ENCODE results near the gene STBD1. TPM values are rescaled to one million over a fixed set of nuclear protein-coding genes. Genes with fewer than 3 reads are reported as not detected.
A peak's percentile ranks its signal among the peaks of the same experiment; 100 is the strongest.
"Not testable (repeated sequence)": the region's sequence is repeated elsewhere in the genome, so short reads cannot be mapped to it uniquely, and the experiment has no call there.

The STBD1 gene
- total RNA-seq, 5 donors from 2014 or later (not counting 1 experiment from before 2014, with no cell fraction given): 0.26 to 2.2 (median 1.0) TPM

DNA sequence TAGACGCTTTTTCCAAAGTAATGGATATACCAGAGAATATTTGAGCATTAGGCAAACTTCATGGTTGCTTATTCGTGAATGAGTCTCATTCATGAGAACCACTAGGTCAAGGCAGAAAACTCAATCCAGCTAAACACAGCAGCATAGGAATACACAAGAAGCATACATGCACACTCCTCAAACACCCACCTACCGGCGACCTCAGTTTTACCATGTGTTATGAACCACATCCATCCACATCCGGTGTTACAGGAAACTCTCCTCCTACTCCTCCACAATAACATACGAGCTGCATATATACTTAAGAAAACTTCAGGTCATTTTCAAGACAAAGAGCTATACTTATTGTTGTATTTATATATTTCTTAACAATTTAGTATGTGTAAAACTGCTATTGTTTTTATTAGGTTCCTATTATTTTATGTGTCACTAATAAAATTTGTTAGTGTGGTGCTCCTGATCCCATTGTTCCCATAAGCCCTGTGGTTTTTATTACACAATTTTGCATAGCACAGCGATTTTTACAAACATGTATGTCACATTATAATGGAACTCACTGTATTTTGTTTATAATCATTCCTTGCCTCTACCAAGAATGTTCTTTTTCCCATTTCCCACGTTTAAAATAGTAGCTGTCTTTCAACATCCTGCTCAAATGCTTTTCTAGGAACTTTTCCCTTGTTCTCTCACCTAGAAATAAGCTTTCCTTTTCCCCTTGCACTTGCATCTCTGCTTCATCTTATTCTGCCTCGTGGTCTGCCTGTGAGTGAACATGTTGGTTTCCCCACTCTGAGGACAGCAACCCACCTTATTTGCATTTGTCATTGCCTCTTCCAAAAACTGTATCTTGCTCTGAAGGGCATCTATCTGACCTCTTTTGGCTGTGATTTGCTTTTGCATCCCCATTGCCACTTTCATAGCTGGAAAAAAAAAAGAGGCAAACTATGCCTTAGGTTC lies 48.3 kb downstream of the STBD1 start:
- Mint-ChIP-seq H3K27ac (peak overlapping the region in 1 of 2 donors; percentile 62), H3K4me3 (peak overlapping the region in 1 of 3 donors; percentile 8), H3K27me3 (peaks cover 0 to 4% of the 10 kb centered on the region in 2 donors), H3K9me3 (peaks cover 21 to 25% (median 22%) of the 10 kb centered on the region in 3 donors), H3K4me1 (peaks cover 13 to 15% (median 15%) of the 10 kb centered on the region in 3 donors), H3K36me3 (no peaks in the 10 kb centered on the region)
- ChIA-PET CTCF (interaction anchor here (0.6 to 1.1 kb wide), 3 partner anchors 15 to 174 kb away, joined by 3 read pairs; no protein-coding TSS in a partner anchor), POLR2A (no interaction called here)
- H3K27me3 ChIP-seq (replicated peaks in 1 of 2; ENCODE audit: control insufficient read depth in 2 of 2, extremely low read depth in 1 of 2, insufficient read depth in 2 of 2, low read length in 1 of 2): no peaks in the 10 kb centered on the region
- peak in 27 of 35 experiments; percentile 2 to 58 (median 18) for DNase-seq
- WGBS (ENCODE audit: insufficient coverage): 42% methylated on average over 2 of the region's 9 CpGs
- no peak overlapping the region for H3K4me3 ChIP-seq (ENCODE audit: control insufficient read depth in 1 of 2, extremely low read depth in 1 of 2, low read length in 1 of 2)
- H3K9me3 ChIP-seq: peaks cover 4% of the 10 kb centered on the region
- H3K4me1 ChIP-seq (ENCODE audit: control insufficient read depth in 1 of 2, extremely low read depth in 1 of 2, insufficient read depth in 2 of 2, low read length in 2 of 2): peaks cover 4 to 8% of the 10 kb centered on the region in 2 experiments
- ATAC-seq (replicated peaks in 1 of 4): peak; percentile 63 to 98 (median 75)
- H3K36me3 ChIP-seq (ENCODE audit: control insufficient read depth in 2 of 2, extremely low read depth in 1 of 2, insufficient read depth in 1 of 2, low read length in 1 of 2): no peaks in the 10 kb centered on the region
- no peak overlapping the region for H3K27ac ChIP-seq (ENCODE audit: low read length)

DNA sequence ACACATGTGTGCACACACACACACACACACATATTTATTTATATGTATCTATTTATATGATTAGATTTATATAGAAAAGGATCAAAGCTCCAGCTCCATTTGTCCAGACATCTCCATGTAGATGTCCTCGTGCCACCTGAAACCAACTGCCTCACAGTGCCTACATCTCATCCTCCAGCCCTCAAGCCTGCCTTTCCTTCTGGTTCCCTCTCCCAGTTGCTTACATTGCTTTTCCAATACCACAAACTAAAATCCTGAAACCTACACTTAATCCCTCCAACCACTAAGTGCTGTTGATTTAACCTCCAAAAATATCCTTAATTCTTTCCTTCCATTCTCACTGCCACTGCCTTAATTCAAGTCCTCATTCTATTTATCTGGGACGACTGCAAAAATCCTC lies 51.4 kb downstream of the STBD1 start:
- H3K27ac ChIP-seq (ENCODE audit: low read length): no peak overlapping the region
- DNase-seq: no peak

DNA sequence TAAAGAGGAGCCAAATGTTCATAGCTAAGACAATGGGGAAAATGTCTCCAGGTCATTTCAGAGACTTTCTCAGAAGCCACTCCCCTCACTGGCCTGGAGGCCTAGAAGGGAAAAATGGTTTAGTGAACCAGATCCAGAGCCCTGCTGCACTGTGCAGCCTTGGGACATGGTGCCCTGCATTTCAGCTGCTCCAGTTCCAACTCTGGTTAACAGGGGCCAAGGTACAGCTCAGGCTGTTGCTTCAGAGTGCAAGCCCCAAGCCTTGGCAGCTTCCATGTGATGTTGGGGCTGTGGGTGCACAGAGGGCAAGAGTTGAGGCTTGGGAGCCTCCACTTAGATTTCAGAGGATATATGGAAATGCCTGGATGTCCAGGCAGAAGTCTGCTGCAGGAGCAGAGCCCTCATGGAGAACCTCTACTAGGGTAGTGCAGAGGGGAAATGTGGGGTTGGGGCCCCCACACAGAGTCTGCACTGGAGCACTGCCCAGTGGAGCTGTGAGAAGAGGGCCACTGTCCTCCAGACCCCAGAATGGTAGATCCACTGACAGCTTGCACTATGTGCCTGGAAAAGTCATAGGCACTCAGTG lies 53.4 kb downstream of the STBD1 start:
- H3K27ac ChIP-seq (ENCODE audit: low read length); H3K4me3 Mint-ChIP-seq; H3K4me1 Mint-ChIP-seq; H3K4me3 ChIP-seq (ENCODE audit: control insufficient read depth in 1 of 2, extremely low read depth in 1 of 2, low read length in 1 of 2); ATAC-seq (replicated peaks in 1 of 4); POLR2A ChIA-PET; H3K4me1 ChIP-seq (ENCODE audit: control insufficient read depth in 1 of 2, extremely low read depth in 1 of 2, insufficient read depth in 2 of 2, low read length in 2 of 2); H3K27ac Mint-ChIP-seq; CTCF ChIA-PET; H3K36me3 Mint-ChIP-seq; H3K27me3 Mint-ChIP-seq; H3K36me3 ChIP-seq (ENCODE audit: control insufficient read depth in 2 of 2, extremely low read depth in 1 of 2, insufficient read depth in 1 of 2, low read length in 1 of 2); DNase-seq; H3K27me3 ChIP-seq (replicated peaks in 1 of 2; ENCODE audit: control insufficient read depth in 2 of 2, extremely low read depth in 1 of 2, insufficient read depth in 2 of 2, low read length in 1 of 2); H3K9me3 ChIP-seq: not testable (repeated sequence)
- peaks cover 22 to 25% (median 23%) of the 10 kb centered on the region in 3 donors for H3K9me3 Mint-ChIP-seq

More for the DNA sequence above, 51.4 kb downstream of the STBD1 start:
- POLR2A ChIA-PET: no interaction called here
- Histone ChIP-seq H3K27me3 (replicated peaks in 1 of 2; ENCODE audit: control insufficient read depth in 2 of 2, extremely low read depth in 1 of 2, insufficient read depth in 2 of 2, low read length in 1 of 2) (no peaks in the 10 kb centered on the region), H3K4me3 (ENCODE audit: control insufficient read depth in 1 of 2, extremely low read depth in 1 of 2, low read length in 1 of 2) (no peak overlapping the region), H3K9me3 (peaks cover 4% of the 10 kb centered on the region), H3K4me1 (ENCODE audit: control insufficient read depth in 1 of 2, extremely low read depth in 1 of 2, insufficient read depth in 2 of 2, low read length in 2 of 2) (peaks cover 4 to 8% of the 10 kb centered on the region in 2 experiments), H3K36me3 (ENCODE audit: control insufficient read depth in 2 of 2, extremely low read depth in 1 of 2, insufficient read depth in 1 of 2, low read length in 1 of 2) (no peaks in the 10 kb centered on the region)
- Mint-ChIP-seq H3K36me3 (no peaks in the 10 kb centered on the region), H3K27me3 (peaks cover 3 to 4% of the 10 kb centered on the region in 2 donors), H3K4me3 (no peak overlapping the region), H3K4me1 (peaks cover 13 to 15% (median 15%) of the 10 kb centered on the region in 3 donors), H3K9me3 (peaks cover 22 to 25% (median 23%) of the 10 kb centered on the region in 3 donors), H3K27ac (no peak overlapping the region)
- CTCF ChIA-PET: no interaction called here
- WGBS (ENCODE audit: insufficient coverage): 63% methylated on average over 2 of the region's 2 CpGs
- no peak for ATAC-seq (replicated peaks in 1 of 4)

Other genes with a start within 250 kb of the STBD1 start
- not detected for gene ART3, start 232.0 kb upstream of the STBD1 start, total RNA-seq
- 10 to 100 TPM; 39.5 to 88.9 (median 48.3) TPM for gene NUP54, start 158.3 kb upstream of the STBD1 start, total RNA-seq
- gene SCARB2, start 92.9 kb upstream of the STBD1 start, total RNA-seq: 10 to 100 TPM; 20.9 to 37.3 (median 23.2) TPM
- gene FAM47E, start 55.0 kb upstream of the STBD1 start, total RNA-seq: under 1 TPM in 1 of 5 donors, not detected in 4; 0.19 TPM
- gene CCDC158, start 114.4 kb downstream of the STBD1 start, total RNA-seq: not detected
- 1 to 10 TPM in 1 of 5 donors, under 1 TPM in 2, not detected in 2; 0.22 to 1.1 (median 0.33) TPM for gene SHROOM3, start 128.5 kb downstream of the STBD1 start, total RNA-seq